ENCODE data around the gene LSM14B. TPM values are rescaled to one million over a fixed set of nuclear protein-coding genes. Genes with fewer than 3 reads are reported as not detected.
"Not testable (repeated sequence)": the region's sequence is repeated elsewhere in the genome, so short reads cannot be mapped to it uniquely, and the experiment has no call there.

LSM14B gene
- total RNA-seq, 1 experiment from 2014 or later, result 51.8 TPM

GRCh38 chr20:62114894-62115293 is 7.4 kb upstream of the LSM14B start:
- Histone ChIP-seq H3K27ac (ENCODE audit: low read length) (no peak overlapping the region), H3F3A (ENCODE audit: low read length, unreplicated experiment) (no peaks in the 10 kb centered on the region), H3K36me3 (ENCODE audit: low read depth, low read length) (no peaks in the 10 kb centered on the region), H3K79me2 (ENCODE audit: low read length) (no peaks in the 10 kb centered on the region), H3K9me2 (replicated peaks; ENCODE audit: low read length) (no peaks in the 10 kb centered on the region), H4K20me1 (ENCODE audit: low read length) (no peaks in the 10 kb centered on the region), H3K27me3 (ENCODE audit: low read length) (peaks cover 8% of the 10 kb centered on the region; the same call in 1 of the 2 replicates), H3K9ac (ENCODE audit: low read length) (no peak overlapping the region), H2AFZ (ENCODE audit: low read length) (no peak overlapping the region), H3K9me3 (ENCODE audit: low read length) (no peaks in the 10 kb centered on the region), H3K4me3 (ENCODE audit: low read length) (no peak overlapping the region), H3K4me2 (ENCODE audit: low read length) (no peak overlapping the region), H3K4me1 (ENCODE audit: insufficient read depth, low read length) (no peaks in the 10 kb centered on the region)
- CTCF ChIA-PET, result no interaction called here
- TF ChIP-seq EZH2phosphoT487 (IDR thresholded peaks at IDR 0.05; ENCODE audit: borderline replicate concordance, low read length) (no peak), CTCF (conservative IDR thresholded peaks at IDR 0.05; ENCODE audit: low read depth, low read length) (no peak), EZH2 (IDR thresholded peaks at IDR 0.05; ENCODE audit: low read length, unreplicated experiment) (no peak)
- DNase-seq, result no peak
- POLR2A ChIA-PET (ENCODE audit: unreplicated experiment), result no interaction called here
- no peak for ATAC-seq
- BruUV-seq (replicated peaks), result no TSS peak
- intact Hi-C loops (cut with micrococcal nuclease), result no loop called here

GRCh38 chr20:62115800-62116407 is 6.4 kb upstream of the LSM14B start:
- H3K36me3 ChIP-seq (ENCODE audit: low read depth, low read length); ATAC-seq; CTCF ChIA-PET; H3K27ac ChIP-seq (ENCODE audit: low read length); H3F3A ChIP-seq (ENCODE audit: low read length, unreplicated experiment); H3K4me3 ChIP-seq (ENCODE audit: low read length); intact Hi-C loops (cut with micrococcal nuclease); BruUV-seq (replicated peaks); H4K20me1 ChIP-seq (ENCODE audit: low read length); H3K27me3 ChIP-seq (ENCODE audit: low read length); H2AFZ ChIP-seq (ENCODE audit: low read length); H3K9ac ChIP-seq (ENCODE audit: low read length); H3K4me2 ChIP-seq (ENCODE audit: low read length); H3K9me2 ChIP-seq (replicated peaks; ENCODE audit: low read length); H3K4me1 ChIP-seq (ENCODE audit: insufficient read depth, low read length); POLR2A ChIA-PET (ENCODE audit: unreplicated experiment); H3K79me2 ChIP-seq (ENCODE audit: low read length); DNase-seq; H3K9me3 ChIP-seq (ENCODE audit: low read length): not testable (repeated sequence)

GRCh38 chr20:62116558-62117361 is 5.5 kb upstream of the LSM14B start:
- TF ChIP-seq EZH2 (IDR thresholded peaks at IDR 0.05; ENCODE audit: low read length, unreplicated experiment) (no peak), CTCF (conservative IDR thresholded peaks at IDR 0.05; ENCODE audit: low read depth, low read length) (no peak), EZH2phosphoT487 (IDR thresholded peaks at IDR 0.05; ENCODE audit: borderline replicate concordance, low read length) (no peak)
- ChIA-PET CTCF (no interaction called here), POLR2A (ENCODE audit: unreplicated experiment) (no interaction called here)
- no peak overlapping the region for H3K4me2 ChIP-seq (ENCODE audit: low read length)
- 0 out of 2 replicates have a peak, but pooled peaks cover 4% of the 10 kb centered on the region for H3K4me1 ChIP-seq (ENCODE audit: insufficient read depth, low read length)
- H3K27ac ChIP-seq (ENCODE audit: low read length), result no peak overlapping the region
- DNase-seq, result no peak
- BruUV-seq (replicated peaks), result no TSS peak
- H2AFZ ChIP-seq (ENCODE audit: low read length), result no peak overlapping the region
- no peaks in the 10 kb centered on the region for H3K9me2 ChIP-seq (replicated peaks; ENCODE audit: low read length)
- no peak for ATAC-seq
- H3K36me3 ChIP-seq (ENCODE audit: low read depth, low read length), result no peaks in the 10 kb centered on the region
- intact Hi-C loops (cut with micrococcal nuclease), result no loop called here
- no peaks in the 10 kb centered on the region for H4K20me1 ChIP-seq (ENCODE audit: low read length)
- no peak overlapping the region for H3K9ac ChIP-seq (ENCODE audit: low read length)
- H3K9me3 ChIP-seq (ENCODE audit: low read length), result no peaks in the 10 kb centered on the region
- no peak overlapping the region for H3K4me3 ChIP-seq (ENCODE audit: low read length)
- no peaks in the 10 kb centered on the region for H3K79me2 ChIP-seq (ENCODE audit: low read length)
- no peaks in the 10 kb centered on the region for H3F3A ChIP-seq (ENCODE audit: low read length, unreplicated experiment)
- peaks cover 8% of the 10 kb centered on the region; the same call in 1 of the 2 replicates for H3K27me3 ChIP-seq (ENCODE audit: low read length)
